ENCODE results near the gene TMEM61.

DNA sequence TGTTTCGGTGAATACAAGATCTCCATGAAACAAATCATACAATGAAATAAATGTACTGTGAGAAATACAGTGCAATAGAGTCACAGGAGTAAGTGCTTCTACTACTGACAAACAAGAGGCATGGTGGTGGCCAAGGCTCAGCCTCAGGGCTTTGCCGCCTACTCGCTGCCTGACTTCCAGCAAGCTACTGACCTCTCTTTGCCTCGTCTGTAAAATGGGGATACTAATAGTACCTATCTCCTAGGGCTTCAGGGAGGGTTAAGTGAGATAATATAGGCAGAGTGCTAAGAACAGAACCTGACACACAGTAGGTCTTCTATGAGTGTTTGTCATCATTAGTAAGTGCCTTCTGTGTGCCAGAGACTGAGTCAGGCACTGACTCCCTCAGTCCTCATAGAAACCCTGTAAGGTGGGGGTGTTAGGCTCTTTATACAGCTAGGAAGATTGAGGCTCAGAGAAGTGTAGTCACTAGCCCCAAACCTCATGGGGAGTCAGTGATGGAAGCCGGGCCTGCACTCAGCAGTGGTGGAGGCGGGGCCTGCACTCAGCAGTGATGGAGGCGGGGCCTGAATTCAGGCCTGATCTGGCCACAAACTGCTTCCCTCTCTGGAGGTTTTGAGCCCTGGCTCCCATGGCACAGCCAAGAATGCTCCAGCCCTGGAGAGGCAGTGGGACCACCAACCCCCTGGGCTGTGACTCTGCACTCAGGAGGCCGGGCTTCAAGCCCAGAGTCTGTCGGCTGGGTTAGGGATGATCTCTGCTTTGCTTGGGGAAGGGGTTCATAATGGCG lies 25.1 kb downstream of the TMEM61 start:
- TF ChIP-seq POLR2AphosphoS5 (IDR thresholded peaks at IDR 0.05; ENCODE audit: low read depth, low read length) (no peak), POLR2A (IDR thresholded peaks at IDR 0.05; ENCODE audit: low read depth, low read length) (no peak)

All from GM12892 (cell line).